GM12872 (cell line): ENCODE data around the gene P4HA3.

Experiments
- TF ChIP-seq, protein P1 (sequence below): IDR thresholded peaks from 3 replicates; pipeline ENCODE4 v1.5.1; 2011; ENCODE audit warnings: low read depth, mild to moderate bottlenecking, low read length, moderate library complexity; ENCODE audit not compliant: insufficient read depth

The P4HA3 gene

DNA sequence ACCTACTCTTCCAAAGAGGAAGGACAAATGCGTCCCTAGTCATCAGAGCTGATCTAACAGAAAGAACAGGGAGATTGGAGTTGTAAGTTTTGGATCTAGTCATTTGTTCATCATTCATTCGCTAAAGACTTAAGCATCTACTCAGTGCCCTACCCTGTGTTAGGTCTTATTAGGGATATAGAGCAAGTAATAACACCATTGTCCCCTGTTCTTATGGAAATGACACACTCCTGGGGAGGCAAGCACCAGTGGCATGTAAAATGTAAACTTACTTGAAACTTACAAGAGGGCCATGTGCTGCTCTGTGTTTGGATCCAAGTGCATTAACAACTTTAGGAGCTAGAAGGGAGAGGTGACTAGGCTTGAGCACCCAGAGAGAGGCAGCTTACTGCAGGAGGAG lies 61.9 kb downstream of the P4HA3 start:
- TF ChIP-seq, protein P1, sequence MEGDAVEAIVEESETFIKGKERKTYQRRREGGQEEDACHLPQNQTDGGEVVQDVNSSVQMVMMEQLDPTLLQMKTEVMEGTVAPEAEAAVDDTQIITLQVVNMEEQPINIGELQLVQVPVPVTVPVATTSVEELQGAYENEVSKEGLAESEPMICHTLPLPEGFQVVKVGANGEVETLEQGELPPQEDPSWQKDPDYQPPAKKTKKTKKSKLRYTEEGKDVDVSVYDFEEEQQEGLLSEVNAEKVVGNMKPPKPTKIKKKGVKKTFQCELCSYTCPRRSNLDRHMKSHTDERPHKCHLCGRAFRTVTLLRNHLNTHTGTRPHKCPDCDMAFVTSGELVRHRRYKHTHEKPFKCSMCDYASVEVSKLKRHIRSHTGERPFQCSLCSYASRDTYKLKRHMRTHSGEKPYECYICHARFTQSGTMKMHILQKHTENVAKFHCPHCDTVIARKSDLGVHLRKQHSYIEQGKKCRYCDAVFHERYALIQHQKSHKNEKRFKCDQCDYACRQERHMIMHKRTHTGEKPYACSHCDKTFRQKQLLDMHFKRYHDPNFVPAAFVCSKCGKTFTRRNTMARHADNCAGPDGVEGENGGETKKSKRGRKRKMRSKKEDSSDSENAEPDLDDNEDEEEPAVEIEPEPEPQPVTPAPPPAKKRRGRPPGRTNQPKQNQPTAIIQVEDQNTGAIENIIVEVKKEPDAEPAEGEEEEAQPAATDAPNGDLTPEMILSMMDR = no peak

DNA sequence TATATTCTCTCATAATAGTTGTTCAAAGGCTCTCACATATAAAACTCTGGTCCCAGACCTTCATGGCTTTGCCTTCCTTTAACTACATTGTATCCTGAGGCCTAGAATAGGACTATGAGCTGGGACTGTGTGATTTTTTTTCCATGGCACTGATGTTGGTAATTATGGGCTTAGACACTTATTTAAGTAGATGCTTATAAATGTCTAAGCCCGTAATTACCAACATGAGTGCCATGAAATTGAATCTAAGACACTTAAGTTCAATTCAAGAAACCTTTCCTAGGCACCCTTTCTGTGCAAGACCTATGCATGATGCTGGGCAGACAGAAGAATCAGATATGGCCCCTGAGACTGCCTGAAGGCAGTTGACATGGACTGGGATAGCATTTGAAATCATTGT lies 63.0 kb downstream of the P4HA3 start:
- TF ChIP-seq, protein P1 = no peak

DNA sequence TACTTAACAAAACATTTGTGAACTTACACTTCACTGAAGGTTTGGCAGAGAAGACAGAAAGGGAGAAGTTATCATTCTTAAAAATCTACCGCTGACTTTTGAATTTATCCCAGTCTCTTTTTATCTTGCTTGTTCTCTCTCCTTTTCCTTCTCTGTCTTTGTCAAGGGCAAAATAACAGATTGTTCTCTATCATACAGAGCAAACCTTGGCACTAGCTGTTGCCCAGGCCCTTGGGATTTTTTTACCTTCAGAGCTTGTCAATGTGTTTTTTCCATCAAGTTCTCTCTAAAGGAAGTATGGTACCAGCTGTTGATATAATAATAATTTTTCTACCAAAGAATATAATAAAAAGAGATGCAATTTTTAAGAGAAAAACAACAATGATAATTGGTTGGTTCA lies 73.2 kb downstream of the P4HA3 start:
- TF ChIP-seq, protein P1 = no peak

DNA sequence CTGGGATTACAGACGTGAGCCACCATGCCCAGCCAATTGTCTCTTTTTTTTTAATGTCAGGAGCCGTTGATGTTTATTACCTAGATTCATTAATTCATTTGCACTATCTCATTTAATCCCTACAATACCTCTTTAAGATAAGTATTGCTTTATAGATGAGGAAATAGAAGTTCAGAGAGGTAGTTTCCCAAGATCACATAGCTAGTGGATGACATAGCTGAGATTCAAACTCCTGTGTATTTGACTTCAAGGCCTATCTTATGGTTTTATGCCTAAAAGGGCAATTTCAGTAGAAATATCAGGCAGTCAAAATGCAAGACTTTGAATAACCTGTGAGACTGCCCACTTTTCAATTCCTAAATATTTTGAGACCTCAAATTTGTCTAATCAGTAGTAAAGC lies 73.9 kb downstream of the P4HA3 start:
- TF ChIP-seq, protein P1 = no peak

DNA sequence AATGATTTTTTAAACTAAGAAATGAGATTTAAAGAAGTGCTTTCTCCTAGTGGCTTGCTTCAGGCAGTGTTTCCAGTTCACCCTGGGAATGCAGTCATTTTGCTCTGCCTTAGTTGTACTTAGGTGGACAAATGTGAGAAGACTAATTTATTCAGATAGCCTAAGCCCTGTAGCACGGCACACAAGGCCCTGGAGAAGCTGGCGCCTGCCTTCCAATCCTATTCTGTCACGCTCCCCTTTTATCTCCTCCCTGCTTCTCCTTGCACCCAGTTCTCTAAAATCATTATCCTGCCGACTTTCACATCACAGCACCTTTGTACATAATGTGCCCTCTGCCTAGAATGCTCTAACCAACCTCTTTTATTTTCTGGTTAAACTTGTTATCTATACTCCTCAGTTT lies 76.3 kb downstream of the P4HA3 start:
- TF ChIP-seq, protein P1 = no peak

DNA sequence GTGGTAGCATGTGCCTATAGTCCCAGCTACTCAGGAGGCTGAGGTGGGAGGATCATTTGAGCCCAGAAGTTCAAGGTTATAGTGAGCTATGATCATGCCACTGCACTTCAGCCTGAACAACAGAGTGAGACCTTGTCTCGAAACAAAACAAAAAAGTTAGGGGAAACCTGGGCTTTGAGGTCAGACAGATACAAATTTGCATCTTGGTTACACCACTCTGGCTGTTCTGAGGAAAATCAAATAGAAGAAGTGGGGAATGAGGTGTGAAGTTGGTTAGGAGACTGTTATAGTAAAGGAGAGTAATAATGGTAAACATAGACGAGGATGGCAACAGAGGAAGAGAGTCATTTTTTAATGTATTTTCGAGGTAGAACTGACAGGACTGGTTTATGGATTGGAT lies 77.8 kb downstream of the P4HA3 start:
- TF ChIP-seq, protein P1 = no peak

DNA sequence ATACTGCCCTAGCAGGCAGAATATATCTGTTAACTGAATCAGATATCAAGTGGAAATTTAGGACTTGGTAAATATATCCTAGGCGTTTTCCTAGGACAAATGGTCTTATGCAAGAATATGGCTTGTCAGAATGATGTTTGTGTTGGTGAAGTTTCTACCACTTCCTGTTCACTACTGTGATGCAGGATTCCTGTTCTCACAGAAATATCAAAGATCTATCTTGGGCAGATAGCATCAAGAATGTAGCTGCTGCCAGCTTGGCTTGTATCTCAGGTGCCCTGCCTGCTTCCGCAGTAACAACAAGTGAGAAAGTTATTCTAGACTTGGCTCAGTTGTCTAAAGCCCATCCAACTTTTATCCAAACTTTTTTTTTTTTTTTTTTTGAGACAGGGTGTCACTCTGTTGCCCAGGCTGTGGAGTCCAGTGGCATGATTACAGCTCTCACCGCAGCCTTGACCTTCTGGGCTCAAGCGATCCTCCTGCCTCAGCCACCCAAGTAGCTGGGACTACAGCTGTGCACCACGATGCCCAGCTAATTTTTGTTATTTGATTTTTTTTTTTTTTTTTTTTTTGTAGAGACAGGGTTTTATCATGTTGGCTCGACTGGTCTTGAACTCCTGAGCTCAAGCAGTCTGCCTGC lies 79.0 kb downstream of the P4HA3 start:
- TF ChIP-seq, protein P1 = no peak
